GM15510 (cell line): ENCODE results near the gene TARP.
A peak's percentile ranks its signal among the peaks of the same experiment; 100 is the strongest.

Source experiments
- POLR2A ChIP-seq: IDR thresholded peaks from 3 replicates; pipeline ENCODE4 v1.6.1; 2011; ENCODE audit warnings: borderline replicate concordance; ENCODE audit not compliant: insufficient read length; ENCODE audit errors: extremely low read depth

TARP gene

DNA sequence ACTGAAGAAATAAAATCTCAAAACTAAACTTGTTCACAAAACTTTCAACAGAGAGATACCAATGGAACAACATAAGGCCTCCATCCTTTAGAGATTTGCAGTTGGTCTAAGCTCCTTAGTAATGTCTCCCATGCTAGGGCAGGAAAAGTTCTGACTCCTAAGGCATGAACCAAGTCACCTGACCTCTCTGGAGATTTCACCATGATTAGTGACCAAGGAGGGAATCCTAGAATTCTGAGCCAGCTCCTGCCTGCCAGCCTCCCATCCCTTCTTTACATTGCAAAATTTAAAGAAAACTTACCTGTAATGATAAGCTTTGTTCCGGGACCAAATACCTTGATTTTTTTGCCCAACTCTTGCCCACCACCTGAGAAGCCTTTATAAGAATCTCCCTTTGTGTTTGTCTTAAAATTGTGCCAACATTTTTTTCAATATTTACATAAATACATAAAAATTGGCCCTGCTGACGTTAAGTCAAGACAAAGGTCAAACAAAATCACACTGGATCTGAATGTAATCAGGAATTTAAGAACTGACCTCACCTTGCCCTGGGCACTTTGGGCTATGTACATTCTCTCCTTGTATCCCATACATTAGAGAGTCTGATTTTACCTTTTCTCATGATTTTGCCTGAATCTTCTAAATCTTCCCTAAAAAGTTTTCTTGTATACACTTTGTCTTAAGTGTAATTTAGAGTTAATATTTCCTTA is at the start of gene TARP:
TARP (minus strand) TSS at position 351 of the 710 bp plus-strand sequence.
- no peak for TF ChIP-seq POLR2A

DNA sequence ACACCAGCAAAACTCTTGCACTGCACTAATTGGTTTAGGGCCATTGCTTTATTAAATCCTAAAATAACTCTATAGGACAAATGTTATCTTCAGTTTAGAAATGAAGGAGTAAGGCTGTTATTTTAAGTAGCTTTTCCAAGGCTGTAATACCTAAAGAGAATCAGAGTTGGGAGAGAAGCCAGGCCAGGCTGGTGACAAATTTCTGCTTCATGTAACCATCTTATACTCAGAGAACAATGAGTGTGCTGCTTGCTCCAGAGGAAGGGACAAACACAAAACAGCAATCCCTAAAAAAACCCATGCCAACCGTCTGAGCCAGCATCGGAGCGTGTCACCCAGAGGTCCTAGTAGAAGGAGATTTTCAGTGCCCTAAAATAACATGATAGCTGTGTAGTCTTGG is 49.7 kb upstream of the TARP start:
- no peak for TF ChIP-seq POLR2A

DNA sequence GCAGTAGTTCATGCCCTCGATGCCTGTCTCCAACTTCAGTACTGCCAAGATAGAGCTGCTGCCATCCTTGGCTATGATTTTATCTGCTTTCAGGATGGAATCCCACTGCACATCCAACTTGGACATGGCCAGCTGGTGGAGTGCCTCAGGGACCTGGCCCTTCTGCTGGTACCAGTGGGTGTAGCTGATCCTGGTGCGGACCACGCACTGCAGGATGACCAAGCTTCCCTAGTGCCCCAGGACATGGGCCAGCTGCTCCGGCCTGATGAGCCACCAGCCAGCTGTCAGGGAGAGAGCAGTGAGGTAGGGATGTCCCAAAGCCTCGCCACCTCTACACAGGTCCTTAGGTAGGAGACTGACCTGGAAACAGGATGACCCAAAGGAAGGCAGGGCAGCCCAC is 49.0 kb upstream of the TARP start:
- no peak for TF ChIP-seq POLR2A

DNA sequence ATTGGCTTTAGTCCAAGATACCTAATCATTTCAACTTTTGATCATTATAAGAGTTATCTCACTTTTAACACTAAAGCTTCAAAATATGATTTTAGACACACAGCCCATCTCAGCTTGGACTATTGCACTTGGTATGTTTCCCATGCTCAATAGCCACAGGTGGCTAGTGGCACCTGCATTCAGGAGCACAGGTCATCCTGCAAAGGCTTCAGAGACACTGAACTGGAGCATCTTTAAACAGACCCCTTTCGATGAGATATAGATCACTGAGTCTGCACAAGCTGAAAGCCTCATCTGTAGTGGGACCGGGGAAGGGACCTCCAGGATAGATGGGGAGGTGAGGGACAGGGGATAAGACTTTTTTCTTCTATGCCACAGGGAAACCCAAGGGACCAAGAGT is 48.5 kb upstream of the TARP start:
- no peak for TF ChIP-seq POLR2A

DNA sequence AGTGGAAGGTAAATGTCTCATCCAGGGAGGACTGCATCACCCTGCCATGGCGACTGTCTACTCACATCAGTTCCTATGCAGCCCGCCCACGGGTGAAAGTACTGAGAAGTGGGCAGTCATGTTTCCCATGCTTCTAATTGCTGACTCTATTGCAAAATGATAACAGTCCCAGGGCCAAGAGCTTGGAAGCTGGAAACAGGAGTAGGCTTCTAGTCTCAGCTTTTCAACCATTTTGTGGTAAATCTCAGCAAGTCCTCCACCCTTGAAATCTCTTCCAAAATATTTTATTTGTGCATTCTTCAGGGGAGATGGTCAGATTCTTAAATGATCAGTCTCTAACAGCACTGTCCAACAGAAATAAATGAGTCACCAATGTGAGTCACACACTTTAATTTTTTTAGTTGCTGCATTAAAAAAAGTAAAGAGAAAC is 48.1 kb upstream of the TARP start:
- TF ChIP-seq POLR2A, result no peak

DNA sequence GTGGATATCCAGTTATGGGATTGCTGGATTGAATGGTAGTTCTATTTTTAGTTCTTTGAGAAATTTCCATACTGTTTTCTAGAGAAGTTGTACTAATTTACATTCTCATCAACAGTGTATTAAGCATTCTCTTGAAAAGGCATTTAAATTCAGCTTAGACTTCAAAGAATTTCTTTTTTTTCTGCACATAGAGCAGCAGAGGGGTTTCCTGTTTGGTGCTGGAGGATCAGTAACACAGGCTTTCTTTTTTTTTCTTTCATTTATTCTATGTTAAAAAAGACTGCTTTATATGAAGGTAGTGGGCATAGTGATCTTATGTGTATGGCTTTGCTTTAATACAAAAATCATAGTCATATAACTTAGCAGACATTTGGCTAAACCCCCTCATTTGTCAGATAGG is 47.6 kb upstream of the TARP start:
- no peak for TF ChIP-seq POLR2A

DNA sequence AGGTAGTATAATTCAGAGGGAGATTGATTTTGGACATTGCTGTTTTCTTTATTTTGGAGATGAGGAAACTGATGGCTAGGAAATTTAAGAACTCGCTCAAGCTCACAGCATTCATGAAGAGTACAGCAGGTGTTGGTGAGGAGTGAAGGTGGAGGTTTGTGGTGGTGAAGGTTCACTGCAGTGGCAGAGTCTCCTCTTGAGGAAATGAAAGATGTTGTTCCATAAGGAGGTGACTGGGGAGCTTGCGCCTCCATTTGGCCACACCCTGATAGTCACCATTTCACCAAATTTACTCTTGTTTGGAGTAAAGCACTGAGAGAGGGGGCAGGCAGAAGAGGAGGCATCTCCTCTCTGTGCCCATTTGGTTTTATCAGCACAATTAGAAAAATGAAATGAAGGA is 46.4 kb upstream of the TARP start:
- no peak for TF ChIP-seq POLR2A

DNA sequence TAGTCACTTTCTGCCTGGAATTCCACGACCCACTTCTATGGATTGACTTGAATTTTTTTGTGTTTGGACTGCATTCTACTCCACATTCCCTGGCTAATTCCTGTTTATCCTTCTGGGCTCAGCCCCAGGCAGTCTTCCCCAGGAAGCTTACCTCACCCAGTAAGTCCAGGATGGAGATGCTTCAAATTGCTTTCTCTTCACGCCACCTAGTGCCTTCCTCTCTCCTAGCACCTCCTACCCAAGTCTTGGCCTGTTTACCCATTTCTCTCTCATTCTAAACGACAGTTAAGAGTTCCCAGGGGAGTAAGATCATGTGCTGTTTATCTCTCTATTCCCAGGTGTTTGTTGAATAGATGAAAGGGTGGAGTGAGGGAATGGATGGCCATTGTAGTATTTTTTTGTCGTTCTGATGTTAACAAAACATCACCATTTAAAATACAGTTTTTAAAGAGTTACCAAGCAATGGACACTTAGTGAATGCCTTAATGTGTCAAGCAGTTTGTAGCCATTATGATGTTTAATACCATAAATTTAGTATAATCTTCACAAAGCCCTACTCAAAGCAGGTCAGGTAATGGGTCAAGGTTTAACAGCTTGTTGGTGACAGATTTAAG is 45.5 kb upstream of the TARP start:
- no peak for TF ChIP-seq POLR2A

DNA sequence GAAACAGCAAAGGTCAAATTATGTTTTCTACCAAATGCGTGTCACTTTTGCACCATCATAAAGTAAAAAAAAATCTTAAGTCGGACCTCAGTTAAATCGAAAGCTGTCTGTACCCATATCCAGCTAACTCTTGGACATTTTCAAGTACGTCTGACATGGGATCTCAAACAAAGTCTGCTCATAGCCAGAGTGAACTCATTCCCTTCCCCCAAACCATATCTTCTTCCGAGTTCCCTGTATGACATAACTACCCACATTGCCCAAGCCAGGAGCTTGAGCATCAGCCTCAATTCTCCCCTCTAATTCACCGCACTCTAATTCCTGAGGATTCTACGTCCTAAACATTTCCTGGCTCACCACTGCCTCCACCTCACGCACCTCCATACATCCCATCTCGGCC is 44.8 kb upstream of the TARP start:
- no peak for TF ChIP-seq POLR2A

DNA sequence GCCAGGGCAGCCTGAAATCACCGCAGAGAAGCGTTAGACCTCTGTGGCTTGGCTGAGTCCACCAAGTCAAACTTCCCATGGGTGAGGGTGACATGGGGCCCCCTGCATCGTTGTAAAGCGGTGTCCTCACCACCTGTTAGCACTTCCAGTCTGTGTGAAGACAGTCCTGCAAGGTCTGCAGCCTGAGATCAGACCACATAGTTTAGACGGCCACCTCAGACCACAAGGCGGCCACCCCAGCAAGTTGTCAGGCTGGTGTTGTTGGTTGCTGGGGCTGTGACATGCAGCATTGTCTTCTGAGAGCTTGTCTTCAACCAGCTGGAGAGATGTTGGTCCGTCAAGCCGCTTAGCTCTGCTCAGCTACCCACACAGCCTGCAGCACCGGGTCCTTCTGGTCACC is 44.1 kb upstream of the TARP start:
- no peak for TF ChIP-seq POLR2A

DNA sequence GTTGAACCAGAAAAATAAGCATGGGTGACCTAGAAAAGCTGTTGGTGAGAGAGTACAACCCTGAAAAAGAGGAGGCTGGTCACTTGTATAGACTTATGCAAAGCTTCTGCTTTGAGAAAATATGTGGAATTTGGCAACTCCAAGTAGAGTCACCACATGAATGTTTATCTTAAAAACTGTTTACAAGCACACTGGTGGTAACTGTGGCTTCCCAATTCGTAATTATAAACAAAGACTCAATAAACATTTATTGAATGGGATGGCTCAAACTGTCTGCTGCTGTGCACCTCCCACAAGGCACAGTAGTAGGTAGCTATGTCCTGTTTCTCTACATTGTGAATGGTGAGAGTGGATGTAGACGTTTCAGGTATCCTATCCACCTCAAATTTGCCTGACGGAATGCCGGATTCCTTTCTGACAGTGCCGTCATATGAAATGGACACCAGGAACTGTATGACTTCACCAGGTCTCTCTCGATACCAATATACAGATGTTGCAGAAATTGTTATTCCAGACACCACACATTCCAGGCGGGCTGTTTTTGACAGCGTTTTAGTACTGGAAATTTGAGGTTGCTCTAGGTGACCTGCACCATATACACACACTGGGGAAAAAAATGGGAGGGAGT is 43.4 kb upstream of the TARP start:
- no peak for TF ChIP-seq POLR2A

DNA sequence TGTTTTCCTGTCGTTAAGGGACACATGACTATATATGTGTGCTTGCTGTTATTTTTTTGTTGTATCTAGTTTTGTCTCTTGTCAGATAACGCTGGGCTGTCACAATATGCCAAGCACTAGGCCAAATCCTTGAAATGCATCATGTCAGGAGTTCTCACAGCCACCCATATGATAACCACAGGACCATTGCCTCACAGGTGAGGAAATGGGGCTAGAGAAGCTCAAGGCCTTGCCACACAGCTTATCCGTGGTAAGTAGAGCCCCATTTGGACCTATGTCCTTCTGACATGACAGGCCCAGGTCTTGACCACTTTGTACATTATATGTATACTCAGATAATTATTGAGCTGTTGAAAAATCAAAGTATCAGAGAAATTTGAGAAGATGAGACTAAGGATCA is 42.0 kb upstream of the TARP start:
- no peak for TF ChIP-seq POLR2A

DNA sequence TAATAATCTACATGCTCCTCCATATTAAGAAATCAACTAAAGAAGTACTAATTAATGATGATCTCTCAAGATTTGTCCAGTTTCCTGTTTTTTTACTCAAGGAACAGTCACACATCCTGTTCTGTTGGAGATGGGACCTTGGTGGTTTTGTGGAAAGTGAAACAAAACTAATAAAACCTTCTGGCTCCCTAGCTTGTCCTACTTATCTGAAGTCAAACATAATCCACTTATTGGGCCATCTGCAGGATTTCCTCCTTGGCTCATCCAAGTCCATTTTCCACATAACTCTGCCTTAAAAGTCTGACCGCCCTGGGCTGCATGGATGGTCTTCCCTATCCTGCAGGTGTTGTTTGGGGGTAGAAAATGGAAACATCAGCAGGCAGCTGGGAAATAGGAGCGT is 39.4 kb upstream of the TARP start:
- TF ChIP-seq POLR2A, result no peak

DNA sequence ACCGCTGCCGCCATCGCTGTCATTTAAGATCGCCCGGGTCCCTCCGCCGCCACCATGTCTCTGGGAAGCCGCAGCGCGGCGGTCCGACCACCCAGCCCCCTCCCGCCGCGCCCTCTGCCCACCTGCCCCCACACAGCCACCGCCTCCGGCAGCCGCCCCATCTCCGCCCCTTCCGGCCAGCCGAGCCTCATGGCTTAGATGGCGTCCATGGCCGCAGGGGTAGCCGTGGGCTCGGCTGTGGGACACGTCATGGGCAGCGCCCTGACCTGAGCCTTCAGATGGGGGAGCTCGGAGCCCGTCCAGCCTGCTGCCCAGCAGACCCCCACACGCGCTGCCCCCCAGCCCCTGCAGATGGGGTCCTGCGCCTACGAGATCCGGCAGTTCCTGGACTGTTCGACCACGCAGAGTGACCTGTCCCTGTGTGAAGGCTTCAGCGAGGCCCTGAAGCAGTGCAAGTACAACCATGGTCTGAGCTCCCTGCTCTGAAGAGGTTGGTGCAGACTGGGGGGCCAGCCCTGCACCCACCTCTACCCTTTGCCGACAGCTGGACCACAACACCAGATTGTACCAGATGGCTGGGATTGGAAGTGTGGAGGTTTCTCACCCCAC is 38.0 kb upstream of the TARP start:
- TF ChIP-seq POLR2A, result peak; percentile 54

DNA sequence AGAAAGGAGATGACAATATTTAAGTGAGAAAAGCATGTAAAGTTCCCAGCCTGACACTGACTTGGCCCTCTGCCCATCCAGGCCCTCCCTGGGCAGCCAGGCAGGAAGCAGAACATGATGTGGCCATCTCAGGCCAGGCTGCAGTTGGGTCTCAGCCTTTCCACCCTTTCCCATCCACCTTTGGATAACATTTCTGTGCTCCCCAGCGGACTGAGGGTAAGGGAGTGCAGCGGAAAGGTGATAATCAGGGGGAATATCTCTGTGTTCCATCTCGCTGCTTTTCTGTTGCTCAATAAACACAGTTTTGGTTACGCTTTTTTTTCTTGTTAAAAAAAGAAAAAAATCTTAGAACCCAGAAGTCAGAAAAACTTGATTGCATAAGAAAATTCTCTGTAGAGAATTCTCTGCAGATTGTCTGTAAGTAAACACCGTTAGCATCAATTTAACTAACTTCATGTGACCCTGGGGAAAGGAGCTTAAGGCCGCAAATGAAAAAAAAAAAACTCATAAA is 37.2 kb upstream of the TARP start:
- TF ChIP-seq POLR2A, result no peak
